Cardiac muscle cell (in vitro differentiated cells and primary cell): Measurements from ENCODE around the gene INPP4A. TPM values are rescaled to one million over a fixed set of nuclear protein-coding genes. Genes with fewer than 3 reads are reported as not detected.

ENCODE experiments used
- DNase-seq, 2 donors: peaks; one replicate each; pipeline versions ENCODE4 v3.0.0 to v3.0.0-alpha.2; 2010 to 2017; ENCODE audit warnings: low read depth in 1 of 2, low spot score in 1 of 2
- H3K27ac ChIP-seq: fragments of 200-600 bp; sonication (generic); 2 replicates; pipeline ENCODE4 v1.5.1; 2016
- H3K27me3 ChIP-seq: fragments of 200-600 bp; sonication (generic); 2 replicates; pipeline ENCODE4 v1.6.0; 2016; ENCODE audit warnings: control low read depth
- H3K36me3 ChIP-seq: fragments of 200-600 bp; sonication (generic); 2 replicates; pipeline ENCODE4 v1.5.1; 2016; ENCODE audit warnings: control low read depth
- H3K4me1 ChIP-seq: fragments of 200-600 bp; sonication (generic); 2 replicates; pipeline ENCODE4 v1.8.1; 2017; ENCODE audit warnings: low read depth, mild to moderate bottlenecking, mixed run types
- H3K4me3 ChIP-seq: fragments of 200-600 bp; sonication (generic); 2 replicates; pipeline ENCODE4 v1.5.1; 2016; ENCODE audit warnings: mild to moderate bottlenecking
- H3K9me3 ChIP-seq: fragments of 200-600 bp; sonication (generic); 2 replicates; pipeline ENCODE4 v1.5.1; 2017; ENCODE audit warnings: low read depth, mild to moderate bottlenecking, control low read depth
- polyA plus RNA-seq: library from polyadenylated mRNA; unstranded; fragments of >200 nt; fragmentation: Nextera tagmentation; extraction: Ambion mirVana; gene quantifications from 2 replicates; pipeline ENCODE4 v1.2.1, GENCODE V29; 2016
- total RNA-seq: library from RNA; depleted of rRNA; stranded (reverse); fragments of >200 nt; gene quantifications from 2 replicates; pipeline ENCODE4 v1.2.3, GENCODE V29; 2016
- TF ChIP-seq, protein P1 (sequence below): IDR thresholded peaks from 2 replicates; pipeline ENCODE4 v1.5.1; 2012; ENCODE audit warnings: low read depth, mild to moderate bottlenecking, low read length

INPP4A gene
- total and polyA plus RNA-seq, 2 experiments from 2014 or later: 11.6 to 25.0 TPM

DNA sequence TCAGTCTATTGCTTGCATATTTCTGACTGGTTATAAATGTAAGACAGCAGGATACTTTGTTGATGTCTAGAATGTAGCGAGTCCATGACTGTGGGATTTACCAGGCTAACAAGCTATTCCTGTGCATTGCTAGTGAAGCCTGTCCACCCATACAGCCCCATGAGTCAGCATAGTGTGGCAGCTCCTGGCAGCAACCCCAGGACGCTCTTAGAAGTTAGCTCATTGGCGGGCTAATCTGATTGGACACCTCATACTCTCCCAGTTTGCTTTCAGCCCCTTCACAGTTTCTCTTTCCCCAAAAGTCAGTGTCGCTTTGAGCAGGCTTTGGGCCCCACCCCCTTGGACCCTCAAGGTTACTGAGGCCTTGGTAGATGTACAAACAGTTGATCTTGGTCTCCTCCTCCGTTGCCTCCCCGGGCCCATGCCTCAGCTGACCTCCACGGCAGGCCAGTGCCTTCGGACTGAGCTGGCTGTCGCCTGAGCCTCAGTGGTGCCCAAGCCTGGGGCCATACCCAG lies 115.7 kb downstream of the INPP4A start:
- no peaks in the 10 kb centered on the region for H3K27me3 ChIP-seq
- TF ChIP-seq, protein P1, sequence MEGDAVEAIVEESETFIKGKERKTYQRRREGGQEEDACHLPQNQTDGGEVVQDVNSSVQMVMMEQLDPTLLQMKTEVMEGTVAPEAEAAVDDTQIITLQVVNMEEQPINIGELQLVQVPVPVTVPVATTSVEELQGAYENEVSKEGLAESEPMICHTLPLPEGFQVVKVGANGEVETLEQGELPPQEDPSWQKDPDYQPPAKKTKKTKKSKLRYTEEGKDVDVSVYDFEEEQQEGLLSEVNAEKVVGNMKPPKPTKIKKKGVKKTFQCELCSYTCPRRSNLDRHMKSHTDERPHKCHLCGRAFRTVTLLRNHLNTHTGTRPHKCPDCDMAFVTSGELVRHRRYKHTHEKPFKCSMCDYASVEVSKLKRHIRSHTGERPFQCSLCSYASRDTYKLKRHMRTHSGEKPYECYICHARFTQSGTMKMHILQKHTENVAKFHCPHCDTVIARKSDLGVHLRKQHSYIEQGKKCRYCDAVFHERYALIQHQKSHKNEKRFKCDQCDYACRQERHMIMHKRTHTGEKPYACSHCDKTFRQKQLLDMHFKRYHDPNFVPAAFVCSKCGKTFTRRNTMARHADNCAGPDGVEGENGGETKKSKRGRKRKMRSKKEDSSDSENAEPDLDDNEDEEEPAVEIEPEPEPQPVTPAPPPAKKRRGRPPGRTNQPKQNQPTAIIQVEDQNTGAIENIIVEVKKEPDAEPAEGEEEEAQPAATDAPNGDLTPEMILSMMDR: no peak
- DNase-seq: peak in 1 of 2 donors; percentile 93
- H3K36me3 ChIP-seq: no peaks in the 10 kb centered on the region
- no peak overlapping the region for H3K27ac ChIP-seq
- no peaks in the 10 kb centered on the region for H3K9me3 ChIP-seq
- H3K4me1 ChIP-seq: peaks cover 5% of the 10 kb centered on the region
- no peak overlapping the region for H3K4me3 ChIP-seq

DNA sequence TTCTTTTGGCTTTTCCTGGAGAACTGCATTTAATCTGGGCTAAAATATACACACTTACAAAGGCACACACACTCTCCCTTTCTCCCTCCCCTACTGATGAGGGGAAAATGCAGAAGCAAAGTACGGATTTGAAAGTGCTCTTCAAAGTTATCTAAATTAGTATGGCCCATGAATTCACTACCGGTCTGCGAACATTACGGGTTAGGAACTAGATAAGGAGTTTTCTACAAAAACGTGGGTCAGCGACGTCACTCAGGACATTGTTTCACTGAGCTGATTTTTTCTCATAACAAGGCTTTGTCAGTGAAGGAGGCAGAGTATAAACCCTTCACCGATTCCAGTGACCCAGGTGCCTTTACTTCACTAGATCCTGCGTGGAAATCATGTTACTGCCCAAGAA lies 116.4 kb downstream of the INPP4A start:
- no peak for DNase-seq
- Histone ChIP-seq H3K4me1 (peaks cover 5% of the 10 kb centered on the region), H3K4me3 (no peak overlapping the region), H3K27ac (no peak overlapping the region), H3K9me3 (no peaks in the 10 kb centered on the region), H3K27me3 (no peaks in the 10 kb centered on the region), H3K36me3 (no peaks in the 10 kb centered on the region)
- TF ChIP-seq, protein P1: no peak

DNA sequence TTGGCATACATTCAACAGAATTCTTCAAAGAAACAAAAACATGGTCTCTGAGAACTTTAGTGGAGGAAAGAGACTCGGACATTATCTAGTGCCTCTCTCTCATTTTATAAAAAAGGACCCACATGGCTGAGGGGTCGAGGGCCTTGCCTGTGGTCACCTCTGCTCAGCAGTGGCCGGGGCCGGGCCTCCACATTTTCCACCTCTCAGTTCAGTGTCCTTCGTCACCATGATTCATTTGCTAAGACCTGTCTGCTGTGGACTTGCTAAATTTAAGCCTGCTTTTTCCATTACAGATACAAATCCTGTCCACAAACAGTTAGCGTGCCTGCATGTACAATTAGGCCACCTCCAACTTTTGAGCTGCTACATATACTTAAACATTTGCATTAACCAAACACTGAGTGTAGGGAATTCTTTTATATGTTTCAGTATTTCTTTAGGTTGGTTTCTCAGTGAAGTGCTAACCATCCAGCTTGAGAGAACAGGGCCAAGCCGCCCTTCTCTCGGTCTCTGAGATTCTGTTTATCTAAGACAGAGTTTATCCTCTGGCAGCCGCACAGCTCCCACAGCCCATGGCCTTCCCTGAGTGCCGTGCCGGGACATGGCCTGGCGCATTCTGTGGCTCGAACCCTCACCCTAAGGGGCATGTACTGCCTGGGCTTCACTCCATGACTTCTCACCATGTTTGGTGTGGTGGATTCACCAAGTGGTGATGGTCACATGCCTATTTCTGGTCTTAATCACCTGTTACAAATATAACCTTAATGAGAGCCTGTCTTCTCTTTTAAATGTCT lies 117.4 kb downstream of the INPP4A start:
- H3K4me3 ChIP-seq: no peak overlapping the region
- peak in 1 of 2 donors; percentile 15 for DNase-seq
- no peaks in the 10 kb centered on the region for H3K9me3 ChIP-seq
- H3K36me3 ChIP-seq: no peaks in the 10 kb centered on the region
- TF ChIP-seq, protein P1: no peak
- peaks cover 5% of the 10 kb centered on the region for H3K4me1 ChIP-seq
- H3K27me3 ChIP-seq: no peaks in the 10 kb centered on the region
- H3K27ac ChIP-seq: no peak overlapping the region

DNA sequence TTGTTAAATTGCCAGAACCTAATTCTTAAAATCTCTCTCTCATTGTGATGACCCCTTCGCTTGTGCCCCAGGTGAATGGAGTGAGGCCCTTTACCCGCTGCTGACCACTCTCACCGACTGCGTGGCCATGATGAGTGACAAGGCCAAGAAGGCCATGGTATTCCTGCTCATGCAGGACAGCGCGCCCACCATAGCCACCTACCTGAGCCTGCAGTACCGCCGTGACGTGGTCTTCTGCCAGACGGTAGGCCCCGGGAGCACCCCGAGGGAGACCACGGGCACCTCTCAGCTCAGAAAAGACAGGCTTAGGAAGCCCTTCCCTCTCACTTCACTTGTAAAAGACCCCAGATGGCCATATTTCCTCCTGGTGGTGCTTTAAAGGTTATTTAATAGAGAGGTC lies 118.7 kb downstream of the INPP4A start:
- H3K36me3 ChIP-seq: no peaks in the 10 kb centered on the region
- TF ChIP-seq, protein P1: no peak
- H3K9me3 ChIP-seq: no peaks in the 10 kb centered on the region
- H3K27ac ChIP-seq: no peak overlapping the region
- no peak overlapping the region for H3K4me3 ChIP-seq
- no peak for DNase-seq
- no peaks in the 10 kb centered on the region for H3K27me3 ChIP-seq
- peaks cover 5% of the 10 kb centered on the region for H3K4me1 ChIP-seq

DNA sequence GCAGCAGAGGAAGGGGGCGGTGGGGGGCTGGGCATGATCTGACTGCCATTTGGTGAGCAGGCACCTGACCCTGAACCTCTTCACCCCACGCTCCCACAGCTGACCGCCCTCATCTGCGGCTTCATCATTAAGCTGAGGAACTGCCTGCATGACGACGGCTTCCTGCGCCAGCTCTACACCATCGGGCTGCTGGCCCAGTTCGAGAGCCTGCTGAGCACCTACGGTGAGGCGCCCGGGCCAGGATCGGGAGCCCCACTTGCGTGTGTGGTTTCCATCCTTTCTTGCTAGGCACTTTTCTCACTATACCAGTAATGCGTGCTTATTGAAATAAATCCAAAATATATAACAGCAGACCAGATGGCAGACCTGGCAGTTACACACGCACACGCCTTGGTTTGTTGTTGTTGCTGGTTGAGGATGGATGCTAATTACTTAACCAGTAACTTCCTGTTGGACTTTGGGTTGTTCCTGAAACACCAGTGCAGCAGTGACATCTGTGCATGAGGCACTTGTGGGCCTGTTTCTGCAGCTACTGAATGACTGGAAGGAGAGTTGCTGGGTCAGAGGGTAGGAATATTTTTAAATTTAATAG lies 120.0 kb downstream of the INPP4A start:
- no peak for DNase-seq
- no peaks in the 10 kb centered on the region for H3K27me3 ChIP-seq
- H3K4me3 ChIP-seq: no peak overlapping the region
- no peaks in the 10 kb centered on the region for H3K36me3 ChIP-seq
- peaks cover 5% of the 10 kb centered on the region for H3K4me1 ChIP-seq
- no peaks in the 10 kb centered on the region for H3K9me3 ChIP-seq
- no peak overlapping the region for H3K27ac ChIP-seq
- TF ChIP-seq, protein P1: no peak
